ENCODE results near the gene OTOF. TPM values are rescaled to one million over a fixed set of nuclear protein-coding genes. Genes with fewer than 3 reads are reported as not detected.

The OTOF gene
- total and polyA plus RNA-seq, 9 of the 15 experiments (the other 6 are each of a cell fraction or from before 2014, with no cell fraction given), result 0.03 to 0.11 (median 0.06) TPM; not detected in 5

- TF ChIP-seq UBTF (IDR thresholded peaks at IDR 0.05; ENCODE audit: borderline replicate concordance in 1 of 2, low read depth in 2 of 2, low read length in 2 of 2) (no peak), ZFP36 (IDR thresholded peaks at IDR 0.05; ENCODE audit: low read depth, low read length, partially characterized antibody) (no peak), ZNF318 (IDR thresholded peaks at IDR 0.05; ENCODE audit: borderline replicate concordance in 1 of 2, low read depth in 1 of 2) (no peak), LEF1 (IDR thresholded peaks at IDR 0.05) (no peak)
Observed at GRCh38 chr2:26483957-26484565, 6.1 kb upstream of the OTOF start (continued).
